GM10266 (cell line): ENCODE data around the gene NDST1.

Source experiments
- DNase-seq: peaks from one replicate; pipeline ENCODE4 v3.0.0; 2012; ENCODE audit errors: extremely low spot score
- TF ChIP-seq, protein P1 (sequence below): IDR thresholded peaks from 2 replicates; pipeline ENCODE4 v1.5.1; 2012; ENCODE audit warnings: mild to moderate bottlenecking, low read depth; ENCODE audit not compliant: control insufficient read depth, insufficient read depth; ENCODE audit errors: missing control alignments

Gene NDST1

GRCh38 chr5:150598821-150599273 lies 90.9 kb downstream of the NDST1 start:
- TF ChIP-seq, protein P1, sequence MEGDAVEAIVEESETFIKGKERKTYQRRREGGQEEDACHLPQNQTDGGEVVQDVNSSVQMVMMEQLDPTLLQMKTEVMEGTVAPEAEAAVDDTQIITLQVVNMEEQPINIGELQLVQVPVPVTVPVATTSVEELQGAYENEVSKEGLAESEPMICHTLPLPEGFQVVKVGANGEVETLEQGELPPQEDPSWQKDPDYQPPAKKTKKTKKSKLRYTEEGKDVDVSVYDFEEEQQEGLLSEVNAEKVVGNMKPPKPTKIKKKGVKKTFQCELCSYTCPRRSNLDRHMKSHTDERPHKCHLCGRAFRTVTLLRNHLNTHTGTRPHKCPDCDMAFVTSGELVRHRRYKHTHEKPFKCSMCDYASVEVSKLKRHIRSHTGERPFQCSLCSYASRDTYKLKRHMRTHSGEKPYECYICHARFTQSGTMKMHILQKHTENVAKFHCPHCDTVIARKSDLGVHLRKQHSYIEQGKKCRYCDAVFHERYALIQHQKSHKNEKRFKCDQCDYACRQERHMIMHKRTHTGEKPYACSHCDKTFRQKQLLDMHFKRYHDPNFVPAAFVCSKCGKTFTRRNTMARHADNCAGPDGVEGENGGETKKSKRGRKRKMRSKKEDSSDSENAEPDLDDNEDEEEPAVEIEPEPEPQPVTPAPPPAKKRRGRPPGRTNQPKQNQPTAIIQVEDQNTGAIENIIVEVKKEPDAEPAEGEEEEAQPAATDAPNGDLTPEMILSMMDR = no peak

DNA sequence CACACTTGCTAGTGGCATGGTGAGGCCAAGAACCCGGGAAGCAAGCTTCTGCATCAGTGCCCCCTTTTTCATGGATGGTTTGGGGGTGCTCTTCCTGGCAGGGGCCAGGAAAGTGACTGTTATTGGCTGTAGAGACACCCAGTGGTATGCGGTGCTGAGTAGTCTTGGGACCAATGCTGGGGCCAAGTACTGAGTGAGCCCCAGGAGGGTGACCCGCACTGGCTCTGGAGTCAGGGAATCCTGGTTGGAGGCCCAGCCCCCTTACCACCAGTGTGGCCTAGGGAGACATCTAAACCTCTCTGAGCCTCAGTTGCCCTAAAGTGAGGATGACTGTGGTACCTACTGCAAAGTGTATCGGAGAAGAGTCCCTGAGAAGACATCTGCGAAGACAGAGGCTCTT lies 91.3 kb downstream of the NDST1 start:
- DNase-seq = no peak
- TF ChIP-seq, protein P1 = no peak

More at GRCh38 chr5:150598821-150599273, 90.9 kb downstream of the NDST1 start:
- no peak for DNase-seq

- DNase-seq = no peak
- TF ChIP-seq, protein P1 = no peak
Observed at GRCh38 chr5:150599917-150600511, 92.1 kb downstream of the NDST1 start.

DNA sequence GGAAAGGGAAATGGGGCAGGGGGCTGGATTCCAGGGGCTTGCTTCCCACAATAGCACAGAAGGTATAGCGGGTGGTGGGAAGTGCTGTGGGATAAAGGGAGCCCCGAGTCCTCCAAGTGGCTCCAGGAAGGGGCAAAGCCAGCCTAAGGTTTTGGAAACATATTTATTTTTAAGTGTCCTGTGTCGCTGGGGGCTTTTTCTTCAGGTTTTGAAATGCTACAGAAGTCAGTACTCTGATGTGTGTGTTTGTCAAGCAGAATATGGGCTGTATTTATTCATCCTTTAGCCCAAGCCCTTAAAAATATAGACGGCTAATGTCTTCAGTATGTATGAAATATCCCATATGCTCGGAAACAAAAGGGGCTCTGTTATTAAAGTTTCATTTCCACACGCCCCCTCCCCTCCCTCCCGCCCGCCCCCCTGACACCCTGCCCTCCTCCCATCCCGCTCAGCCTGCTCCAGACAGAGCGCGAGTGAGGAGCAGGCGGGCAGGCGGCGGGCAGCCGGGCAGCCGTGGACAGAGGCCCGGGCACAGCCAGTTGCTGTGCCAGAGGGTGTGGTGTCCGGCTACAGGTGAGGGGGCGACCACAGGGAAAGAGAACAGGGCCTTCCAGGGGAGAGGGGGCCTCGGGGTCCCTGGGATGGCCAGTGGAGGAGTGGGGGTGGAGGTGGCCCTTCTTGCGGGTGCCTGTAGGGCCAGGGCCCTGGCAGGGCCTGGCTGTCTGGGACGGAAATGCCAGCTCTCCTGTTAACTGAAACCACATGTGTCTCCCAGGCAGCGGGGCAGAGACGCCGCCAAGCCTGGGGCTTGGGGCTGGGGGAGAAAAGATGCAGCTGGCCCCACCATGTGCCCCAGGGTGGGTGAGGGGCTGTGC lies 92.9 kb downstream of the NDST1 start:
- DNase-seq = no peak
- TF ChIP-seq, protein P1 = no peak

- TF ChIP-seq, protein P1 = no peak
- no peak for DNase-seq
Observed at GRCh38 chr5:150601491-150602345, 93.8 kb downstream of the NDST1 start.

GRCh38 chr5:150603052-150603451 lies 95.1 kb downstream of the NDST1 start:
- TF ChIP-seq, protein P1 = no peak
- no peak for DNase-seq
